HT1080 (cell line): Measurements from ENCODE around the gene CEND1. TPM values are rescaled to one million over a fixed set of nuclear protein-coding genes. Genes with fewer than 3 reads are reported as not detected.
A peak's percentile ranks its signal among the peaks of the same experiment; 100 is the strongest.

ENCODE experiments used
- DNase-seq: peaks from one replicate; pipeline ENCODE4 v3.0.0-alpha.2; 2015; ENCODE audit warnings: low read depth
- total RNA-seq: library from RNA; depleted of rRNA; stranded (reverse); fragments of >200 nt; shearing (Covaris generic); gene quantifications from 2 replicates; pipeline ENCODE4 v1.2.3, GENCODE V29; 2014

The CEND1 gene
- total RNA-seq, 1 experiment from 2014 or later, result 1.0 TPM

GRCh38 chr11:779955-780532 lies 9.8 kb downstream of the CEND1 start:
- no peak for DNase-seq

- DNase-seq, result no peak
Observed at GRCh38 chr11:778976-779954, 10.6 kb downstream of the CEND1 start.

- peak; percentile 75 for DNase-seq
Observed at GRCh38 chr11:777288-778255, 12.3 kb downstream of the CEND1 start, which contains the start of gene GATD1. GATD1 (minus strand) TSS chr11:777487; CDS start chr11:777462, 25 bp downstream.

- DNase-seq, result peak; percentile 34
Observed at GRCh38 chr11:776561-777287, 13.2 kb downstream of the CEND1 start.

- DNase-seq, result no peak
Observed at GRCh38 chr11:776263-776560, 13.7 kb downstream of the CEND1 start.

- DNase-seq, result peak; percentile 53
Observed at GRCh38 chr11:774873-775592, 14.9 kb downstream of the CEND1 start.

- no peak for DNase-seq
Observed at GRCh38 chr11:773830-774229, 16.1 kb downstream of the CEND1 start.

- no peak for DNase-seq
Observed at GRCh38 chr11:773425-773824, 16.5 kb downstream of the CEND1 start.

- no peak for DNase-seq
Observed at GRCh38 chr11:772429-773390, 17.2 kb downstream of the CEND1 start.

- DNase-seq, result no peak
Observed at GRCh38 chr11:771617-772204, 18.2 kb downstream of the CEND1 start.

- DNase-seq, result no peak
Observed at GRCh38 chr11:770642-771616, 19.0 kb downstream of the CEND1 start.

- DNase-seq, result no peak
Observed at GRCh38 chr11:769887-770641, 19.8 kb downstream of the CEND1 start.

GRCh38 chr11:767238-767637 lies 22.7 kb downstream of the CEND1 start:
- DNase-seq, result no peak

- DNase-seq, result no peak
Observed at GRCh38 chr11:766936-767210, 23.0 kb downstream of the CEND1 start.

GRCh38 chr11:766106-766935 lies 23.6 kb downstream of the CEND1 start:
- no peak for DNase-seq

GRCh38 chr11:765802-766091 lies 24.1 kb downstream of the CEND1 start:
- DNase-seq, result no peak
